NCI-H1417 (cell line): ENCODE measurements around the gene SPN.
A peak's percentile ranks its signal among the peaks of the same experiment; 100 is the strongest.
"Not testable (repeated sequence)": the region's sequence is repeated elsewhere in the genome, so short reads cannot be mapped to it uniquely, and the experiment has no call there.

Experiments used
- DNase-seq, 3 experiments: peaks; one replicate each; lab custom pipeline; 2025; lab: John Stamatoyannopoulos, UW

SPN gene

DNA sequence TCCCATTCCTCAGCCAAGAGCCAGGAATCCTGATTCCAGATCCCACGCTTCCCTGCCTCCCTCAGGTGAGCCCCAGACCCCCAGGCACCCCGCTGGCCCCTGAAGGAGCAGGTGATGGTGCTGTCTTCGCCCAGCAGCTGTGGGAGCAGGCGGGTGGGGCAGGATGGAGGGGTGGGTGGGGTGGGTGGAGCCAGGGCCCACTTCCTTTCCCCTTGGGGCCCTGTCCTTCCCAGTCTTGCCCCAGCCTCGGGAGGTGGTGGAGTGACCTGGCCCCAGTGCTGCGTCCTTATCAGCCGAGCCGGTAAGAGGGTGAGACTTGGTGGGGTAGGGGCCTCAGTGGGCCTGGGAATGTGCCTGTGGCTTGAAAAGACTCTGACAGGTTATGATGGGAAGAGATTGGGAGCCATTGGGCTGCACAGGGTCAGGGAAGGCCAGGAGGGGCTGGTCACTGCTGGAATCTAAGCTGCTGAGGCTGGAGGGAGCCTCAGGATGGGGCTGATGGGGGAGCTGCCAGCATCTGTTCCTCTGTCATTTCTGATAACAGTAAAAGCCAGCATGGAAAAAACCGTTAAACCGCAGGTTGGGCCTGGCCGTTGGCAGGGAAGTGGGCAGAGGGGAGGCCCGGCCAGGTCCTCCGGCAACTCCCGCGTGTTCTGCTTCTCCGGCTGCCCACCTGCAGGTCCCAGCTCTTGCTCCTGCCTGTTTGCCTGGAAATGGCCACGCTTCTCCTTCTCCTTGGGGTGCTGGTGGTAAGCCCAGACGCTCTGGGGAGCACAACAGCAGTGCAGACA, at the start of gene SPN:
Gene SPN (plus strand): TSS at position 232 of the 791 bp plus-strand sequence. CDS start 482 bp downstream, at position 714.
- no peak for DNase-seq

- DNase-seq: peak; percentile 77 to 87 (median 83)
Measured at GRCh38 chr16:29613307-29614057, 49.6 kb upstream of the SPN start.

- DNase-seq: peak in 2 of 3 experiments; percentile 47 to 73
Measured at GRCh38 chr16:29614691-29615314, 48.2 kb upstream of the SPN start.

GRCh38 chr16:29616127-29616526, 46.9 kb upstream of the SPN start:
- not testable (repeated sequence) for DNase-seq

GRCh38 chr16:29620591-29620990, 42.5 kb upstream of the SPN start:
- not testable (repeated sequence) for DNase-seq

DNA sequence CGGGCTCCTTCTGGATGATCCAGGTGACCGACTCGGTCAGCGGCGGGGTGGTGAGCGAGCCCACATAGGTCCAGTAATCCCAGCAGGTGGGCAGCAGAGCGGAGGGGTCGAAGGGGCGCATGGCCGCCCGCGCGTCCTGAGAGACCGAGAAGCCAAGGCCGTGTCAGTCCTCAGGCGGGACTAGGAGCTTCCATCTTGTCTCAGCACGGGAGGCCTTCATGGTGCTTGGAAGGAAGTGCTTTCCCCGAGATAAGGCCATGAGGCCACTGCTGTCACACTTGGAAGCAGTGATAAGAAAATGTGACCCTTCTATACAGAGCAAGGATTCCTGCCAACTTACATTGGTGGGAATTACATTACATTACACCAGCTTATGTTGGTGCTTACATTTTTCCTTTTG, 40.3 kb upstream of the SPN start:
- not testable (repeated sequence) for DNase-seq

GRCh38 chr16:29623253-29623652, 39.8 kb upstream of the SPN start:
- DNase-seq: not testable (repeated sequence)

DNA sequence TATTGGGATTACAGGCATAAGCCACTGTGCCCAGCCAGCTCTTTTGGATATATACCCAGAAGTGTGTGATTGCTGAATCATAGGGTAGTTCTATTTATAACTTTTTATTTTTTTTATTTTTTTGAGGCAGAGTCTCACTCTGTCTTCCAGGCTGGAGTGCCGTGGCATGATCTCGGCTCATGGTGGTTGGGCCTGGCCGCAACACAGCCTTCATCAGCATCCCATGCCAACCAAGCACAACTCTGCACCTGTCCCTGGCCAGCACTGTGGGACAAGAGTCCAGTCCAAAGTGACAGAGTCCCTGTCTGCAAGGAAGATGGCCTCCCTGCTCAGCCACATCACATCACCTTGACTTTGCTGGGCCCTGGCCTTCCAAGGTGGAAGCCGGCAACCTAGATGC, 37.9 kb upstream of the SPN start:
- DNase-seq: not testable (repeated sequence)

- DNase-seq: not testable (repeated sequence)
Measured at GRCh38 chr16:29626778-29627331, 36.2 kb upstream of the SPN start.

GRCh38 chr16:29627661-29628075, 35.4 kb upstream of the SPN start:
- not testable (repeated sequence) for DNase-seq

DNA sequence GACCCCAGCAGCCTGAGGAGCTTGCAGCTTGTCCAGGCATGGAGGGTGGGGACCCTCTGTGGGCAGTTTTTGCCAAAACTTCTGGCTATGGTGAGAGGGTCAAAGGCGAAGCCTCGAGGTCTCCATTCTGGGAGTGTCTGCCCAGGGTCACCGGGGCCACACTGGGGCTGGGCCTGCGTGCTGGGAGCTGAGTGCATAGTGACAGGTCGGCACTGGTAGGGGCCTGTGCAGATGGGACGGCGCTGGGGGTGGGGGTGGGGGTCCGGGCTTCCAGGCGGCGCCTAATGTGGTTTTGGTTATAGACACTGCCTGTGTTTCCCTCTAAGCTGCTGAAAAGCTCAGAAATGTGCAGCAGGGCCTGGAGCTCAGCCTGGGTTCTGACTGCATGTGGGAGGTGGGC, 34.3 kb upstream of the SPN start:
- not testable (repeated sequence) for DNase-seq

DNA sequence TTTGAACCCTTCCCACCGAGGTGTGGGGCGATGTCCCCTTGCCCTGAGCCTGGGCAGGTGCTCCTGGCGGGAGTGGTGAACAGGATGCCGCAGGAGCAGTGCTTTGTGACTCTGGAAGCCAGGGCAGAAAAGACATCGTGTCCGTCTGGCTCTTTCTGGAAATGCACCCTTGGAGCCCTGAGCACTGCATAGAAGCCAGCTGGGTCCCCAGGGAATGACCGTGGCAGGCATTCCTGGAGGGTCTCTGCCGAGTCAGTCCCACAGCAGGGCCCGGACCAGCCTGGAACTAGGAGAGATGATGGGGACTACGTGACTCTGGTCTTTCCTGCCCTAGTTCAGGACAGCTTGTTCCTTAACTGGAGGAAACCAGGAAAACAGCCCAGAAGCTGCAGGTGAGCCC, 33.7 kb upstream of the SPN start:
- DNase-seq: not testable (repeated sequence)

GRCh38 chr16:29631658-29632057, 31.4 kb upstream of the SPN start:
- not testable (repeated sequence) for DNase-seq

GRCh38 chr16:29635902-29636301, 27.1 kb upstream of the SPN start:
- not testable (repeated sequence) for DNase-seq

GRCh38 chr16:29636368-29636767, 26.7 kb upstream of the SPN start:
- DNase-seq: not testable (repeated sequence)

DNA sequence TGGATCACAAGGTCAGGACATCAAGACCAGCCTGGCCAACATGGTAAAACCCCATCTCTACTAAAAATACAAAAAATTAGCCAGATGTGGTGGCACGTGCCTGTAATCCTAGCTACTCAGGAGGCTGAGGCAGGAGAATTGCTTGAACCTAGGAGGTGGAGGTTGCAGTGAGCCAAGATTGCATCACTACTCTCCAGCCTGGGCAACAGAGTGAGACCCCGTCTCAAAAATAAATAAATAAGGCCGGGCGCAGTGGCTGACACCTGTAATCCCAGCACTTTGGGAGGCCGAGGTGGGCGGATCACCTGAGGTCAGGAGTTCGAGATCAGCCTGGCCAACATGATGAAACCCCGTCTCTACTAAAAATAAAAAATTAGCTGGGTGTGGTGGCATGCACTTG, 24.3 kb upstream of the SPN start:
- DNase-seq: not testable (repeated sequence)

GRCh38 chr16:29641561-29641960, 21.5 kb upstream of the SPN start:
- no peak for DNase-seq

DNA sequence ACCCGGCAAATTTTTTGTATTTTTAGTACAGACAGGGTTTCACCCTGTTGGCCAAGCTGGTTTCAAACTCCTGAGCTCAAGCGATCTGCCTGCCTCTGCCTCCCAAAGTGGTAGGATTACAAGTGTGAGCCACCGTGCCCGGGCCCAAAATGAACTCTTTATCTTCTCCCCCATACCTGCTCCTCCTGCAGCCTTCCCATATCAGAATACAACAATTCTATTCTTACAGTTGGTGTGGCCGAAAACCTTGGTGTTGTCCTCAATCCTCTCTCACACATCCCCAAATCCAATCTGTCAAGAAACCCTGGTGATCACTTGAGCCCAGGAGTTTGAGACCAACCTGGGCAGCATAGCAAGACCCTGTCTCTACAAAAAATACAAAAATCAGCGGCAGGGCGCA, 19.5 kb upstream of the SPN start:
- DNase-seq: no peak

DNA sequence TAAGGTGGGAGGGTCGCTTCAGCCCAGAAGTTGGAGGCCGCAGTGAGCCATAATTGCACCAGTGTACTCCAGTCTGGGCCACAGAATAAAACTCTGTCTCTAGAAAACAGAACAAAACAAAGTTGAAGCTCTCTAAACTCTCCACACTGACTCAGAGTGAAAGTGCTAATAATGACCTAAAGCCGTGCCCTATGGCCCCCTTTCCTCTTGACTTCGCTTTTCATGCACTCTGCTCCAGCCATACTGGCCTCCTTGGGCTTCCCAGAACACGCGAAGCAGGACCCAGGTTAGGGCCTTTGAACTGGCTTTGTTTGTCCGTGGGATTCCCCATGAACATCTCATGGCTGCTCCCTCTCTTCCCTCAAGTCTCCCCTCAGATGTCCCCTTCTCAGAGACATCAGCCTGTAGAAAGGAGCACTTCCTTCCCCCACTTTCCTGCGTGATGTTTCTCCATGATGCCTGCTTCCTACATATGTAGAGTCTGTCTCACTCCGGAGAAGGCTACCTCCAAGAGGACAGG, 18.6 kb upstream of the SPN start:
- no peak for DNase-seq

DNA sequence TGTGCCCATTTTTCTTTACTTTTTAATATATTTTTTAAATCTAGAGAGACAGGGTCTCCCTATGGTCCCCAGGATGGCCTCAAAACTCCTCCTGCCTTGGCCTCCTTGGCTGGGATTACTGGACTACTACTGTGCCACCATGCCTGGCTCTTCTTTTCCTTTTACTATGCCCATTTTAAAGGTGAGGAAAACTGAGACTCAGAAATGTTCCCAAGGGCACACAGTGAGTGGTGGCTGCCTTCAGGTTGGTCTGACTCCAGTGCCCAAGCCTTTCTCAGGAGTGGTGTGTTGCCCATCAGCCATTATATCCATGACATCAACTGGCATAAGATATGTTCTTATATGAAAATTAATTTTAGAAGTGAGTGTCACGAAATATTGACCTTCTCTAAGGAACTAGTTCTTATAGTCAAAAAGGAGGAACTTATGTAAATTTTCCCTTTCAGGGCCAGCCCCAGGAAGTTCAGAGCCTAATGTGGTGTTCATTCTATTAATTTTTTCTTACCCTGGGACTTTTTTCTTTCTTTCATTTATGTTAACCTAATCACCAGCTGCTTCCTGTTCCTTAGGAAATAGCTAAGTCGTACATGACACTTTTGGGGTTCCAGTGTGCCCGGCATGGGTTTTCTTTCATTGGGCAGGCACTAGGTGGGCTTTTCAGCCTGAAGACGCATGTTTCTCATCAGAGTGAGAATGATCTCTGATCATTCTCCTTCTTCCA, 17.9 kb upstream of the SPN start:
- DNase-seq: no peak

GRCh38 chr16:29645694-29646187, 17.3 kb upstream of the SPN start:
- DNase-seq: peak in 1 of 3 experiments; percentile 11
